GM18505 (cell line): ENCODE data around the gene TTC28.
"Not testable (repeated sequence)": the region's sequence is repeated elsewhere in the genome, so short reads cannot be mapped to it uniquely, and the experiment has no call there.

Experiments
- ATAC-seq: cut with Tn5 transposase; IDR thresholded peaks from one replicate; pipeline ENCODE4 v1.9.1; 2021; ENCODE audit not compliant: unreplicated experiment
- POLR2A ChIP-seq: IDR thresholded peaks from 4 replicates; pipeline ENCODE4 v1.6.1; 2011; ENCODE audit warnings: borderline replicate concordance; ENCODE audit not compliant: insufficient read depth, insufficient read length; ENCODE audit errors: extremely low read depth

Gene TTC28

DNA sequence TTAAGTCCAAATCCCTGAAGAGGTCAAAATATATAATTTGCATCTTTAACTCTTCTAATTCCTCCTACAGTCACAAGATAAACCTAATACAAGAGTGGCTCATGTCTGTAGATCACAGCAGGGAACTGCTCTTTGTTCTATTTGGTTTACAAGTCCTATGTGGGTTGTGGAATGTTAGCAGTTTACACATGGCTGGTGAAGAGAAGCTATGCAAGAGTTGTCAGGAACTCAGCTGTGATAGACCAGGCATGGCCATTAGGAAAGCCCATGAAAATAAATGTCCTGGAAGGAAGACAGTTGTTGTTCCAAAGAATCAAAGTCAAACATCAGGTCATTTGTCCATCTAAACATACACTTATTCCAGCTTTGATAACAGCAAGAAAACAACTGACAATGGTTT is 448.2 kb downstream of the TTC28 start:
- TF ChIP-seq POLR2A, result no peak
- ATAC-seq, result no peak

DNA sequence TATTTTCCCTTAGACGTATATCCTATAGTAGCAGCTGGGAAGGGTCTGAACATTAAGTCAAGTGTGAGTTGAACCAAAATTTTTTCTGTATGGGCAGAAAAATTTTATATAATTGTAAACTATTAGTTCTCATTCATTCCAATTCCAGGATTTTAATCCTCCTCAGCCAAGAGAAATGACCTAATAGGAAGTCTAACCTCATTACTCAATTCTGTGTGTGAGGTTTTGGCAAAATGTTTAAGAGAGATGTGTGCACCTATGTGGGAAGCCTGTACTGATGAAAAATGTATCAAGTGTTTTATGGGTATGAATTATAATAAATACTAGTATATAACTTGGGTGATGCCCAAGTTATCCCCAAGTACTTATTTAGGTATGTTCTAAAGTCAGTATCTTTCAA is 449.0 kb downstream of the TTC28 start:
- ATAC-seq, result no peak
- TF ChIP-seq POLR2A, result no peak

GRCh38 chr22:28229566-28230485 is 449.8 kb downstream of the TTC28 start:
- no peak for TF ChIP-seq POLR2A
- ATAC-seq, result no peak

GRCh38 chr22:28223826-28224225 is 455.8 kb downstream of the TTC28 start:
- no peak for TF ChIP-seq POLR2A
- ATAC-seq, result no peak

- TF ChIP-seq POLR2A, result no peak
- no peak for ATAC-seq
Observed at GRCh38 chr22:28222976-28223745, 456.5 kb downstream of the TTC28 start.

DNA sequence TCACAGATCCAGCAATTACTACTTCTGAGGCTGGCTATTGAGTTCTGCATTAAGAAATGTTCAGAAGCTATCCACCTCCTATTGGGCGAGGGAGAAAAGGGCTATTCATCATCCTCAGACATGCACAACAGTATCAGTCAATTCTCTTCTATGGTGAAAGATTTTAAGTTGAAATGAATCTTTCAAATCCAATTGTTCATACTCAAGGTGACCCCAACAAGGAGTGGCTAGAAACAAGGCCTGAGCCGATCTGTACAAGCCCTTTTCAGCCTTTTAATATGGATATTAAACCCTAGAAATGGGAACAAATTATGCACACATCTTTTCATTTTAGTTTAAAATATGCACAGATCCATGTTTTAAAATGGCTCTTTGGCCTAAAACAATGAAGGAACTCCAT is 457.1 kb downstream of the TTC28 start:
- no peak for TF ChIP-seq POLR2A
- no peak for ATAC-seq

DNA sequence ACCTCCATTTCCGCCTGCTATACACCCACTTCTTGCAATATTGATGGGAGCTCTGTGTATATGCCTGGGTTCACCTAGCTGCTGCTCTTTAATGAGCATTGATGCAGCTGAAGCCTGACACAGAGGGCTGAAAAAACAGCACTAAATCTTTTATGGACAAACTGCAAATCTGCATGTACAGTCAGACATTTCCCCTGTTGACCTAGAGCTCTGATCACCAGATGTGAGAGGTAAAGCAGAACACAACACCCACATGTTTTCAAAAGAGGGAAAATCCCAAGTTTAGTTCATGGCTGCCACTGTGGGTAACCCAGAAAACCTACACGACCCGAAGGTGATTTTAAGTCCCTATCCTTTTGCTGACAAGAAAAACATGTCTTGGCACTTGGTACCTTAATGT is 457.6 kb downstream of the TTC28 start:
- no peak for ATAC-seq
- no peak for TF ChIP-seq POLR2A

DNA sequence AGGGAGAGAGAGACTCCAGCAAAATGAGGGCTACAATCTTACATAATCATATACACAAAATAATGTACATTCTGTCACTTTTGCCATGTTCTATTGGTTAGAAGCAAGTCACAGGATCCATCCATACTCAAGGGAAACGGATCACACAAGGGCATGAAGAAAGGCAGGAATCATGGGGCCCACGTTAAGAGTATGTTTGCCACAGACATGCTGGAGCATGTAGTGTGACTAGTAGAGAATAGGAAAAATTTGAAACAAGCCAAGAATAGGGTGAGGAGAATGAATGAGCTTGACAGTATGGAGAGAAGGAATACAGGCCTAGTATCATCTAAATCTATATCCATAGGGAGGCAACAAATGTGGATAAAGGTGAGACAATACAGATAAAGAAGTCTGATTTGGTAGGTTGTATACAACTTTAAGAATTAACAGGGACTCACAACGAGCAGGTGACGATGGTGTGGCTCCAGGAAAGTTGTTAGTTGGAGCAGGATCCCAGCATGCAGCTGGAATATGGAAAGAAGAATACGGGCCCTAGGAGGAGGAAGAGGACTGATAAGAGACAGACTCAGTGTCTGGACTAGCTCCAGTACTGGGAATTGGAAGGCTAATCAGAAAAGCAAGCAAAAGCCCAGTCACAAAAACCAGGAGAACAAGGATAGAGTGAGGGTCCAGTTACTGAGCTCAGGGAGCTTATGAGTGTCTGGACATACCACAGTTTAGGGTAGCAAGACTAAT is 458.8 kb downstream of the TTC28 start:
- no peak for TF ChIP-seq POLR2A
- no peak for ATAC-seq

- no peak for ATAC-seq
- TF ChIP-seq POLR2A, result no peak
Observed at GRCh38 chr22:28217277-28217676, 462.4 kb downstream of the TTC28 start.

DNA sequence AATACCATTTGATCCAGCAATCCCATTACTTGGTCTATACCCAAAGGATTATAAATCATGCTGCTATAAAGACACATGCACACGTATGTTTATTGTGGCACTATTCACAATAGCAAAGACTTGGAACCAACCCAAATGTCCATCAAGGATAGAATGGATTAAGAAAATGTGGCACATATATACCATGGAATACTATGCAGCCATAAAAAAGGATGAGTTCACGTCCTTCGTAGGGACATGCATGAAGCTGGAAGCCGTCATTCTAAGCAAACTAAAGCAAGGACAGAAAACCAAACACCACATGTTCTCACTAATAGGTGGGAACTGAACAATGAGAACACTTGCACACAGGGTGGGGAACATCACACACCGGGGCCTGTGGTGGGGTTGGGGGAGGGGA is 464.9 kb downstream of the TTC28 start:
- not testable (repeated sequence) for ATAC-seq

- ATAC-seq, result not testable (repeated sequence)
Observed at GRCh38 chr22:28209457-28209856, 470.2 kb downstream of the TTC28 start.

- ATAC-seq, result no peak
- TF ChIP-seq POLR2A, result no peak
Observed at GRCh38 chr22:28208787-28209186, 470.9 kb downstream of the TTC28 start.

GRCh38 chr22:28208036-28208435 is 471.6 kb downstream of the TTC28 start:
- no peak for ATAC-seq
- no peak for TF ChIP-seq POLR2A
